Endothelial cell of umbilical vein (primary cell): ENCODE measurements around the gene MS4A15.

Experiments used
- CTCF ChIP-seq, 2 donors: IDR thresholded peaks; 1 replicate in 1 of 2; 2 replicates in 1 of 2; pipeline ENCODE4 v1.5.1; 2011; ENCODE audit warnings: low read length in 2 of 2, mild to moderate bottlenecking in 2 of 2, moderate library complexity in 2 of 2, control low read depth in 1 of 2, inconsistent platforms in 1 of 2, low read depth in 1 of 2; ENCODE audit not compliant: insufficient read depth in 1 of 2; ENCODE audit errors: extremely low read depth in 1 of 2
- JUN ChIP-seq: IDR thresholded peaks from 2 replicates; pipeline ENCODE4 v1.6.1; 2011; ENCODE audit warnings: borderline replicate concordance, low read depth; ENCODE audit not compliant: insufficient read length, insufficient read depth
- MAX ChIP-seq: IDR thresholded peaks from 2 replicates; pipeline ENCODE4 v1.6.1; 2011; ENCODE audit not compliant: insufficient read depth, insufficient read length
- MYC ChIP-seq: IDR thresholded peaks from one replicate; pipeline ENCODE4 v1.6.1; 2011; ENCODE audit warnings: mild to moderate bottlenecking, low read depth, low read length
- POLR2A ChIP-seq: IDR thresholded peaks from 2 replicates; pipeline ENCODE4 v1.6.1; 2012; ENCODE audit warnings: low read depth, mild to moderate bottlenecking, control low read depth, low read length
- POLR2AphosphoS5 ChIP-seq: IDR thresholded peaks from 2 replicates; pipeline ENCODE4 v1.6.1; 2012; ENCODE audit warnings: low read depth, mild to moderate bottlenecking, control low read depth, low read length, moderate library complexity; ENCODE audit not compliant: insufficient read depth

- TF ChIP-seq CTCF (IDR thresholded peaks at IDR 0.05; ENCODE audit: extremely low read depth in 1 of 2, insufficient read depth in 1 of 2, low read depth in 1 of 2, low read length in 2 of 2): no peak
- no peak for TF ChIP-seq POLR2AphosphoS5
- TF ChIP-seq POLR2A: no peak
- no peak for TF ChIP-seq MYC
- no peak for TF ChIP-seq JUN
- TF ChIP-seq MAX: no peak
These were observed 38.6 kb downstream of the MS4A15 start for GRCh38 chr11:60795291-60795690.
